Stimulated activated CD4-positive, alpha-beta T cell treated with anti-CD3 and anti-CD28 coated beads, Interleukin-4, amount 100 ng/mL, for 24 hours (primary cell): Measurements from ENCODE around the gene REV3L.
A peak's percentile ranks its signal among the peaks of the same experiment; 100 is the strongest.
"Not testable (repeated sequence)": the region's sequence is repeated elsewhere in the genome, so short reads cannot be mapped to it uniquely, and the experiment has no call there.

ENCODE experiments used
- DNase-seq: peaks from one replicate; pipeline ENCODE4 v3.0.0-alpha.2; 2020

REV3L gene

DNA sequence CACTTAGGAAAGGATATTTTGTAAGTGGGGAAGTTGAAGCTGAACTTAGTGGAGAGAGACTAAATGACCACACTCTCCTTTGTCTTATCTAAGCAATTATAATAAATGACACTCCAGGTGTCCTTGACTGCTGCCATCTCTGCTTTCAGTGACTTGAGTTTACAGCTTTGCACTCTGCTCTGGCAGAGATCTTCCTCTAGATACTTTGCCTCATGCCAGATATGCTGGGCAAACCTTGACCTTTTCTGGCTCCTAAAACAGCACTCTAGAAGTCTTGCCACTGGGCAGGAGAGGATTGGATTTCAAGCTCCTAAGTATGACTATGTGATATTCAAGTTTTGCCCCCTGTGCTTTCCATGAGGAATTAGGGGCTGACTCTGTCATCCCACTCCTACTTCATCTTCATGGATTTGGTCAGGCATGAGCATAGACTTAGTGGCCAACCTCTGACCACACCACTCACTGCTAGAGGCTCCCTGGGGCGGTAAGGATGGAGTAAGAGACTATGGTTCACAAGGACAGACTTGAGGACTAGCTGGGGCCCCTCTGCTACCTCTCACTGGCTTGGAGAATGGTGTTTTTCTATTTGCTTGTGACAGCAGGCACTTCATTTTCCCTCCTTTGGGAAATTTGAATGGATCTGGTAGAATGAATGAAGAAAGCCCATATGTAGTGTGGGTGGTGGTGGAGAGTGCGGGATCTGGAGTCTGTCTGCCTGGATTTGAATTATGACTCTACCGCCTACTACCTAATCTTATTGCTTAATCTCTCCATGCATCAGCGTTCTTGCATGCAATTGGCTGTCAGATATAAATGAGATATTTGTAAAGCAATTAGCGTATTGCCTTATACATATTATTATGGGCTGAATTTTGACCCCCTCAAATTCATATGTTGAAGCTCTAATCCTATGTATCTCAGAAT is 191.4 kb downstream of the REV3L start:
- no peak for DNase-seq

- peak; percentile 7 for DNase-seq
These were observed 192.2 kb downstream of the REV3L start for GRCh38 chr6:111290689-111291335.

- DNase-seq: not testable (repeated sequence)
These were observed 198.7 kb downstream of the REV3L start for GRCh38 chr6:111284356-111284755.

DNA sequence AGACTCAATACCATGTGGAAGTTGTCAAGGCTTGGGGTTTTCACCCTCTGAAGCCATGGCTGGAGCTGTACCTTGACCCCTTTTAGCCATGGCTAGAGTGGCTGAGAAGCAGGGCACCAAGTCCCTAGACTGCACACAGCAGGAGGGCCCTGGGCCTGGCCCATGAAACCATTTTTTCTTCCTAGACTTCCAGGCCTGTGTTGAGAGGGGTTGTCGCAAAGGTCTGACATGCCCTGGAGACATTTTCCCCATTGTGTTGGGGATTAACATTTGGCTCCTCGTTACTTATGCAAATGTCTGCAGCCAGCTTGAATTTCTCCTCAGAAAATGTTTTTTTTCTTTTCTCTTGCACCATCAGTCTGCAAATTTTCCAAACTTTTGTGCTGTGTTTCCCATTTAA is 199.3 kb downstream of the REV3L start:
- DNase-seq: no peak

GRCh38 chr6:111282515-111282914 is 200.5 kb downstream of the REV3L start:
- no peak for DNase-seq

- no peak for DNase-seq
These were observed 202.5 kb downstream of the REV3L start for GRCh38 chr6:111280445-111280955.

GRCh38 chr6:111278731-111279130 is 204.3 kb downstream of the REV3L start:
- no peak for DNase-seq

DNA sequence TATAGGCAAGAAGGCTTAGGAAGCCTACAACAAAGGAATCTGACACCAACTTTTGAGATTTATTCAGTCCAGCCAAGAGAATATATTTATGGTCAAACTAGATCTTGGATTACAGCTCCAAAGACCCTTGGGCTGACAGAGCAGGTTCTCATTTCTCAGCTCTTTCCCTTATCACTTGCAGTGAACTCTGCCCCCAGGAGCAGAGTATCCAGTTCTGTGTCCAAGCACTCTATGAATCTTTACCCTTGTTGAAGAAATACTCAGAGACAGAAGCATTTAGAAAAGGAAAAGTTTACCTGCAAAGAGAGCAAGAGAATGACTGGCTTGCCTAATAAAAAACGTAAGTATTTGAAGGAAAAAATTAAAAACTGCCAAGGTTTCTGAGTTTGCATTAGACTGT is 205.2 kb downstream of the REV3L start:
- DNase-seq: no peak

DNA sequence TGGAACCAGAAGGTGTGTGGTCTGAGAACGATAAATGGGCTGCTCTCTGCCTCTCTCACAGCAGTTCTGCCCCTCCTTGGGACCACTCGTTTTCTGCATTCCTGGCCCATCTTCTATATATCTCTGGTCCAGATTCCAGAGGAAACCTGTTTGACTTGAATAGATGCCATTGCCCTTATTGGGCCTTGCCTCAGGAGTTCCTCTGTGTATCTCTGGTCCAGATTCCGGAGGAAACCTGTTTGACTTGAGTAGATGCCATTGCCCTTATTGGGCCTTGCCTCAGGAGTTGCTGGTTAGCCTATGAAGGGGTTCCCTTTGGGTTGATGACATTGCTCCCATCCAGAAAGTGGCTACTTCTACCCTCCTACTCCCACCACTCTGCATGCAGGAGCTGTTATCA is 206.3 kb downstream of the REV3L start:
- no peak for DNase-seq

DNA sequence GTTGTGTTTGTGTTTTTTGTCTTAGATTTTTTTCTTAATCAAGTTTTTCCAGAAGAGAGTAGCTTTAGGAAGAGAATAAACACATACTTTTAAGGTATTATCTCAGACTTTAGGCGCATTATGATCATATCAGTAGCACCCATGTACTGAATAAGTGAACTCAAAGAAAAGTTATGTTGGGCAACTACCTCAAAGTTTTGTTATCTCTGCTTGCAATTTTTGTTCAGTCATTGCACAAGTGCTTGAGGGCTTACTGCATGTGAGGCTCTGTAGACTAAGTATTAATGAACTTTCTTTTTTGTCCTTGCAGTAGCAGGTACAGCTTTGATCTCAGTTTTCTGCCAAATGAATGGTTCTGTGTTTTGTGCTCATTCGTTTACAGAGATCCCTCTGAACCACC is 206.7 kb downstream of the REV3L start:
- DNase-seq: no peak

DNA sequence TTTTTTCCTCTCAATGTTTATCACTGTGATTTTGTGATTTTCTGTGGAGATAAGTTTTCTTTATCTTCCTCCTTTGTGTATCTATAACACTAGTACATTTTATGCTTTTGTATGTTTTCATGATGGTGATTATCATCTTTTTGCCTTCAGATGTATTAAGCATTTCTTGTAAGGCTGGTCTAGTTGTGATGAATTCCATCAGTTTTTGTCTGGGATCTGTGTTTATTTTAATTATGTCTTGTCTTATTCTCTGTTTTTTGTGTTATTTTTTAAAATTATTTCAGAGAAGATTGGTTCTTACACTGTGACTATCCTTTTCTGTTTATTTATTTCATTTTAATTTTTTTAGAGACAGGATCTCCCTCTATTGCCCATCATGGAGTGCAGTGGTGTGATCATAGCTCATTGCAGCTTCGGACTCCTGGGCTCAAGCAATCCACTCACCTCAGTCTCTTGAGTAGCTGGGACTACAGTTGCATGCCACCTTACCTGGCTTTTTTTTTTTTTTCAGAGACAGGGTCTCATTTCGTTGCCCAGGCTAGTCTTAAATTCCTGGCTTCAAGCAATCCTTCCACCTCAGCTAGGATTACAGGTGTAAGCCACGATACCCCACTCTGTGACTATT is 208.3 kb downstream of the REV3L start:
- no peak for DNase-seq

GRCh38 chr6:111270121-111270520 is 212.9 kb downstream of the REV3L start:
- no peak for DNase-seq

- DNase-seq: no peak
These were observed 213.5 kb downstream of the REV3L start for GRCh38 chr6:111269401-111269970.

DNA sequence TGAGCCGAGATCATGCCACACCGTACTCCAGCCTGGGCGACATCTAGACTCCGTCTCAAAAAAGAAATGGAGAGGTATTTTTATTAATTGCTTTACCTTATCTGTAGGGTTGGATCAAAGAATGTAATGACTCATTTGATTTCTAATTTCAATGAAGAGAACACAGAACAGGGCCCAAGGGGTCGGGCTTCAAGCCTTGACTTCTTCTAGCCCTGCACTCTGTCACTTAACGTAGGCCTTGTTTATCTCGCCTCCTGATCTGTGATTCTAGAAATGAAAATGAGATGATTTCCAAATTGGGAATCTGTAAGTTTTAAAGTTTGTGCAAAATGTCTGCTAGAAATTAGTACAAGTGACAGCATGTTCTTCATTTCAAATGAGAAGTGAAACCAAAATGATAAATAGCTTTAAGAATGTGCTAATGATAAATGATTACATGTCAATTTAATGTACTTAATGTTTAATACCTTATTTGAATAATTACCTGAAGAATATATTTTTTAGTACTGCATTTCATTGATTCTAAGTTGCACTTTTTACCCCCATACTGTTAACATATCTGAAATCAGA is 215.2 kb downstream of the REV3L start:
- DNase-seq: no peak

- DNase-seq: no peak
These were observed 216.7 kb downstream of the REV3L start for GRCh38 chr6:111266276-111266675.

- no peak for DNase-seq
These were observed 217.2 kb downstream of the REV3L start for GRCh38 chr6:111265842-111266241.

DNA sequence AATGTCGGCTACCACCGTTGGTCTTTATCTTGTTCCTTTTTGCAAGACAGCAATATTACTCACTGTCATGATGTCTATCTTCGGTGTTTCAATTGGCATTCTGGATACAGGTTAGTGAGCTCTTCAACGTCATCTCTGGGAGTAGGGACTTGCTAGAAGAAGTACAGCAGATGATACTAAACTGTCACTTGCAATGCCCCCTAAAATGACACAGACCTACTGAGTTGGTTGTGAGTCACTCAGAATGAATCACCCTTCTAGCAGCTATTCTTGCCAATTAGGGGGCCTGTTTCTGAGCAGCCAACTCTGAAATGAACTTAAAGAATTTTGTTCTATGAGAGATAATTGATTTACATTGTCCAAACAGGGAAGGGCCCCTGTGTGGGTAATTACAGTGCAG is 219.2 kb downstream of the REV3L start:
- peak; percentile 19 for DNase-seq

DNA sequence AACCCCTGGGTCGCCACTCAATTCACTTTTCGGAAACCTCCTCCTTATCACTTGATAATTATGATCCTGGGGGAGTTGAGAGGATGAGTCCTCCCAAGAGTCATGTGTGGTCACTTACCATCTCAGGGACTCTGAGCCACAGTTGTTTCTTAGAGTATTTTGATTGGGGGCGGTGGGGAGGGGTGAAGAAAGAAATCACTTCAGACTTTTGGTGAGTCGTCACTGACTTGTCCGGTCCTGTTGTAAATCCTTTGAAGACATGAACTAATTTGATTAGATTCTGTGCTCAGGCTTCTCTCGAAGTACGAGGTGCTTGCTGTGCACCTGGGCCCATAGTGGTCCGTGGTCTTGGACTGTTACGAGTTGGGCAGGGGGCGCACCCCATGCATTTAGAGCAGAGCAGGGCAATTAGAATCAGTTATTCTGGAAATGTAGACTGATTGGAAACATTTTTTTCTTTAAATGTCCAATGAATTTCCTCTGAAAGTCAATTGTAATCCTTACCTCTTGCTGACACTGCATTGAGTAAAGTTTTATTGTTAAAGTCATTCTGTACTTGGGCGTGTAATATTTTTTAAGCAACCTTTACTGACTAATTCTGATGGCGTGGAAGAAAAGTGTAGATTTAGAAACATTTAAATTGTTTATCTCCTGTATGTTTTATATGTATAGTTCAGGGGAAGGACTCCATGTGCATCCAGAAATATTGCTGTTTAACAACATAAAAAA is 222.3 kb downstream of the REV3L start:
- DNase-seq: no peak

GRCh38 chr6:111259089-111259831 is 223.8 kb downstream of the REV3L start:
- DNase-seq: peak; percentile 99

GRCh38 chr6:111258615-111259088 is 224.4 kb downstream of the REV3L start:
- no peak for DNase-seq

DNA sequence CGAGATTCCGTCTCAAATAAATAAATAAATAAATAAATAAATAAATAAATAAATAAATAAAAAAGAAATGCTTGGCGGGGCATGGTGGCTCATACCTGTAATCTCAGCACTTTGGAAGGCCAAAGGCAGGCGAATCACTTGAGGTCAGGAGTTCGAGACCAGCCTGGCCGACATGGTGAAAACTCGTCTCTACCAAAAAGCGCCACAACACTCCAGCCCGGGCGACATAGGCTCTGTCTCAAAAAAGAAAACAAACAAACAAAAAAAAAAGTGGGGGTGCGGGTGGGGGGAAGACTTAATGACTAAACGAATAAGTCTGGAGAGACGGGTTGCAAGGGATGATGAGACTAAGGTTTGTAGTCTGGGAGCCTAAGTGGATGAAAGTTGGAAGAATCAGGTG is 225.0 kb downstream of the REV3L start:
- DNase-seq: no peak
